Uterus (tissue), 4 donors: ENCODE data around the gene PRKAR1B. TPM values are rescaled to one million over a fixed set of nuclear protein-coding genes. Genes with fewer than 3 reads are reported as not detected.

ENCODE experiments used
- DNase-seq, 2 donors: peaks; one replicate each; pipeline ENCODE4 v3.0.0-alpha.2; 2019 to 2020
- H3K27ac ChIP-seq, 2 donors: fragments of 200-600 bp; sonication (generic); 1 replicate in 1 of 2; 2 replicates in 1 of 2; pipeline ENCODE4 v1.5.1; 2016 to 2018
- H3K27me3 ChIP-seq, 2 donors: fragments of 200-600 bp; sonication (generic); one replicate each; pipeline ENCODE4 v1.5.1; 2018 to 2019; ENCODE audit warnings: control low read depth in 1 of 2
- H3K36me3 ChIP-seq, 2 donors: fragments of 200-600 bp; sonication (generic); one replicate each; pipeline ENCODE4 v1.5.1; 2019; ENCODE audit warnings: control low read depth in 1 of 2
- H3K4me1 ChIP-seq, 2 donors: fragments of 200-600 bp; sonication (generic); one replicate each; pipeline ENCODE4 v1.5.1; 2018 to 2019; ENCODE audit warnings: control low read depth in 1 of 2
- H3K4me3 ChIP-seq, 2 donors: fragments of 200-600 bp; sonication (generic); 1 replicate in 1 of 2; 2 replicates in 1 of 2; pipeline ENCODE4 v1.5.1; 2018 to 2019; ENCODE audit warnings: mild to moderate bottlenecking in 1 of 2
- H3K9me3 ChIP-seq, 2 donors: fragments of 200-600 bp; sonication (generic); one replicate each; pipeline ENCODE4 v1.5.1; 2019; ENCODE audit warnings: control low read depth in 1 of 2
- CTCF ChIP-seq, 4 experiments: fragments of 200-600 bp in 2 of 4; fragments of 450-650 bp in 2 of 4; sonication (generic) in 2 of 4; IDR thresholded peaks; one replicate each; pipeline ENCODE4 v1.5.1; 2016 to 2019; ENCODE audit warnings: antibody characterized with exemption in 4 of 4, mild to moderate bottlenecking in 2 of 4, moderate library complexity in 1 of 4
- POLR2A ChIP-seq, 2 donors: fragments of 450-650 bp; IDR thresholded peaks; one replicate each; pipeline ENCODE4 v1.6.1; 2016; ENCODE audit warnings: antibody characterized with exemption in 2 of 2, mild to moderate bottlenecking in 1 of 2, moderate library complexity in 1 of 2
- intact Hi-C: fragments of 100-400 bp; cut with DNase I; formaldehyde crosslinking; loops from one replicate; pipeline ENCODE4 v1.15.1; 2023; ENCODE audit warnings: low total_unique reads
- total RNA-seq, 4 donors: library from RNA; depleted of rRNA in 3 of 4; stranded (reverse); fragments of >200 nt in 3 of 4; gene quantifications; one replicate each; pipeline versions ENCODE4 v1.1.0 to v1.2.4, GENCODE V29; 2014 to 2023
- donor health status: DM: yes; HTN: yes; CAD: no.

Gene PRKAR1B
- total RNA-seq, 4 donors from 2014 or later: 1.0 to 45.2 (median 28.7) TPM

GRCh38 chr7:749140-749551, 22.1 kb upstream of the PRKAR1B start:
- H3K27me3 ChIP-seq: no peaks in the 10 kb centered on the region
- H3K27ac ChIP-seq: no peak overlapping the region
- no peaks in the 10 kb centered on the region for H3K36me3 ChIP-seq
- no peak overlapping the region for H3K4me3 ChIP-seq
- no peak for DNase-seq
- H3K9me3 ChIP-seq: no peaks in the 10 kb centered on the region
- no peak for TF ChIP-seq CTCF (IDR thresholded peaks at IDR 0.05)
- TF ChIP-seq POLR2A (IDR thresholded peaks at IDR 0.05): no peak
- intact Hi-C loops: no loop called here
- H3K4me1 ChIP-seq: no peaks in the 10 kb centered on the region

GRCh38 chr7:748446-748845, 21.4 kb upstream of the PRKAR1B start:
- no peak overlapping the region for H3K4me3 ChIP-seq
- H3K4me1 ChIP-seq: no peaks in the 10 kb centered on the region
- no peak for DNase-seq
- TF ChIP-seq CTCF (IDR thresholded peaks at IDR 0.05): no peak
- no peak for TF ChIP-seq POLR2A (IDR thresholded peaks at IDR 0.05)
- intact Hi-C loops: no loop called here
- no peaks in the 10 kb centered on the region for H3K27me3 ChIP-seq
- H3K9me3 ChIP-seq: no peaks in the 10 kb centered on the region
- no peak overlapping the region for H3K27ac ChIP-seq
- H3K36me3 ChIP-seq: no peaks in the 10 kb centered on the region

- no peak for DNase-seq
- intact Hi-C loops: no loop called here
- H3K27ac ChIP-seq: no peak overlapping the region
- H3K27me3 ChIP-seq: no peaks in the 10 kb centered on the region
- no peaks in the 10 kb centered on the region for H3K36me3 ChIP-seq
- H3K4me3 ChIP-seq: no peak overlapping the region
- no peaks in the 10 kb centered on the region for H3K9me3 ChIP-seq
- H3K4me1 ChIP-seq: no peaks in the 10 kb centered on the region
- TF ChIP-seq CTCF (IDR thresholded peaks at IDR 0.05): no peak
- TF ChIP-seq POLR2A (IDR thresholded peaks at IDR 0.05): no peak
Measured at GRCh38 chr7:747186-747585, 20.1 kb upstream of the PRKAR1B start.

GRCh38 chr7:746155-747061, 19.3 kb upstream of the PRKAR1B start:
- H3K4me1 ChIP-seq: no peaks in the 10 kb centered on the region
- TF ChIP-seq CTCF (IDR thresholded peaks at IDR 0.05): no peak
- TF ChIP-seq POLR2A (IDR thresholded peaks at IDR 0.05): no peak
- H3K36me3 ChIP-seq: no peaks in the 10 kb centered on the region
- no peaks in the 10 kb centered on the region for H3K27me3 ChIP-seq
- H3K27ac ChIP-seq: no peak overlapping the region
- no peak for DNase-seq
- no peak overlapping the region for H3K4me3 ChIP-seq
- H3K9me3 ChIP-seq: no peaks in the 10 kb centered on the region
- intact Hi-C loops: no loop called here

GRCh38 chr7:745431-746154, 18.5 kb upstream of the PRKAR1B start:
- Histone ChIP-seq H3K27me3 (no peaks in the 10 kb centered on the region), H3K27ac (no peak overlapping the region), H3K4me1 (no peaks in the 10 kb centered on the region), H3K9me3 (no peaks in the 10 kb centered on the region), H3K36me3 (no peaks in the 10 kb centered on the region), H3K4me3 (no peak overlapping the region)
- intact Hi-C loops: no loop called here
- TF ChIP-seq POLR2A (IDR thresholded peaks at IDR 0.05) (no peak), CTCF (IDR thresholded peaks at IDR 0.05) (no peak)
- no peak for DNase-seq
